Activated naive CD4-positive, alpha-beta T cell treated with anti-CD3 and anti-CD28 coated beads for 36 hours (primary cell): ENCODE measurements around the gene ZSWIM9. TPM values are rescaled to one million over a fixed set of nuclear protein-coding genes. Genes with fewer than 3 reads are reported as not detected.
A peak's percentile ranks its signal among the peaks of the same experiment; 100 is the strongest.
"Not testable (repeated sequence)": the region's sequence is repeated elsewhere in the genome, so short reads cannot be mapped to it uniquely, and the experiment has no call there.

Source experiments
- CTCF ChIA-PET: fragments of 350-600 bp; sonication (Branson Sonifier 250); formaldehyde crosslinking; loops from one replicate; lab custom pipeline; 2021; ENCODE audit warnings: antibody characterized with exemption; lab: Charles Lee
- DNase-seq: peaks from one replicate; pipeline ENCODE4 v3.0.0-alpha.2; 2020
- H3K27ac Mint-ChIP-seq: one replicate; pipeline ENCODE4 v1.8.0; 2021; ENCODE audit warnings: mild to moderate bottlenecking, mixed read lengths
- H3K27me3 Mint-ChIP-seq: one replicate; pipeline ENCODE4 v1.8.0; 2021; ENCODE audit warnings: low read depth, mixed read lengths
- H3K36me3 Mint-ChIP-seq: one replicate; pipeline ENCODE4 v1.8.0; 2021; ENCODE audit warnings: low read depth, mixed read lengths
- H3K4me1 Mint-ChIP-seq: one replicate; pipeline ENCODE4 v1.8.0; 2021; ENCODE audit warnings: low read depth, mixed read lengths
- H3K4me3 Mint-ChIP-seq: one replicate; pipeline ENCODE4 v1.8.0; 2021; ENCODE audit warnings: mild to moderate bottlenecking, moderate library complexity, mixed read lengths
- H3K9me3 Mint-ChIP-seq: one replicate; pipeline ENCODE4 v1.8.0; 2021; ENCODE audit warnings: mixed read lengths
- intact Hi-C: fragments of 100-400 bp; cut with micrococcal nuclease; formaldehyde crosslinking; loops from one replicate; pipeline ENCODE4 v1.15.1; 2023
- total RNA-seq, 2 experiments: library from RNA; stranded (reverse); gene quantifications; one replicate each; pipeline ENCODE4 v1.2.3, GENCODE V29; 2021

The ZSWIM9 gene
- total RNA-seq, 2 experiments from 2014 or later, result 6.1 to 6.7 TPM

- Mint-ChIP-seq H3K27ac (no peak overlapping the region), H3K4me1 (peaks cover 16% of the 10 kb centered on the region), H3K27me3 (no peaks in the 10 kb centered on the region), H3K4me3 (no peak overlapping the region), H3K36me3 (peaks cover 46% of the 10 kb centered on the region), H3K9me3 (no peaks in the 10 kb centered on the region)
- no peak for DNase-seq
- intact Hi-C loops, result no loop called here
- CTCF ChIA-PET, result no interaction called here
Measured at GRCh38 chr19:48237057-48237456, 66.6 kb downstream of the ZSWIM9 start.

DNA sequence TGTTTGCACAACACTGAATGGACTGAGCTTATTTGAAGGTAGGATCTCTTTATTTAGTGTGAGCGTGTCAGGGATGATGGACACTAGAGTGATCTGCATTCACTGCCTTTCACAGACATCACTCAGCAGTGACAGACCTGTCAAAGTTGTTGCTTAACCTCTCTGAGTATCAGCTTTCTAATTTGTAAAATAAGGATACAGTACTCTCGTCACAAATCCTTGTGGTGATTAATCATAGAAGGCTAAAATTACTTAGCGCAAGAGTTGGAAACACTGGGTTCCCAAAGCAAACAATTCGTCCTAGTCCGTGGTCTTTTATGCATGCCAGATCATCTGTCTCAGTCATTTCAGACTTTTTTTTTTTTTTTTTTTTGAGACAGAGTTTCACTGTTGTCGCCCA is 68.6 kb downstream of the ZSWIM9 start:
- intact Hi-C loops, result no loop called here
- Mint-ChIP-seq H3K36me3 (peaks cover 40% of the 10 kb centered on the region), H3K4me1 (peaks cover 18% of the 10 kb centered on the region), H3K27me3 (no peaks in the 10 kb centered on the region), H3K4me3 (no peak overlapping the region), H3K27ac (peak overlapping the region; percentile 65), H3K9me3 (no peaks in the 10 kb centered on the region)
- CTCF ChIA-PET, result interaction anchor here (1.4 kb wide), 1 partner anchor 30 kb away, joined by 3 read pairs; no protein-coding TSS in a partner anchor
- no peak for DNase-seq

DNA sequence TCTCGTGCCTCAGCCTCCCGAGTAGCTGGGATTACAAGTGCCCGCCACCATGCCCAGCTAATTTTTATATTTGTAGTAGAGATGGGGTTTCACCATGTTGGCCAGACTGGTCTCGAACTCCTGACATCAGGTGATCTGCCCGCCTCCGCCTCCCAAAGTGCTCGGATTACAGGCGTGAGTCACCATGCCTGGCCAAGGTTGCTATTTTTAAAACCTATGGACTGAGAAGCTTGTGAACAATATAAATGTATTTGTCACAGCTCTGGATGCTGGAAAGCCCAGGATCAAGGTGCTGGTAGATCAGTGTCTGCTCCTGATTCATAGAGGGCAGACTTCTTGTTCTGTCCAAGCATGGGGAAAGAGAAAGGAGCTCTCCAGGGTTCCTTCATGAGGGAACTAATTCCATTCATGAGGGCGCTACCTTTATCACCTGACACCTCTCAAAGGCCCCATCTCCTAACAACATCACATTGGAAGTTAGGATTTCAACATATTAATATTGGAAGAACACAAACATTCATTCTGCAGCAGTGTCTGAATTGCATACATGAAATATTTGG is 69.2 kb downstream of the ZSWIM9 start:
- DNase-seq, result no peak
- Mint-ChIP-seq H3K9me3 (no peaks in the 10 kb centered on the region), H3K4me3 (no peak overlapping the region), H3K4me1 (peaks cover 23% of the 10 kb centered on the region), H3K36me3 (peaks cover 39% of the 10 kb centered on the region), H3K27ac (no peak overlapping the region), H3K27me3 (no peaks in the 10 kb centered on the region)
- CTCF ChIA-PET, result interaction anchor here (1.4 kb wide), 1 partner anchor 31 kb away, joined by 3 read pairs; no protein-coding TSS in a partner anchor
- intact Hi-C loops, result no loop called here

GRCh38 chr19:48241771-48242170 is 71.3 kb downstream of the ZSWIM9 start:
- DNase-seq, CTCF ChIA-PET, intact Hi-C loops, H3K9me3 Mint-ChIP-seq, H3K4me3 Mint-ChIP-seq, H3K27me3 Mint-ChIP-seq: not testable (repeated sequence)
- Mint-ChIP-seq H3K27ac (peak overlapping the region; percentile 19), H3K36me3 (peaks cover 44% of the 10 kb centered on the region), H3K4me1 (peaks cover 41% of the 10 kb centered on the region)

DNA sequence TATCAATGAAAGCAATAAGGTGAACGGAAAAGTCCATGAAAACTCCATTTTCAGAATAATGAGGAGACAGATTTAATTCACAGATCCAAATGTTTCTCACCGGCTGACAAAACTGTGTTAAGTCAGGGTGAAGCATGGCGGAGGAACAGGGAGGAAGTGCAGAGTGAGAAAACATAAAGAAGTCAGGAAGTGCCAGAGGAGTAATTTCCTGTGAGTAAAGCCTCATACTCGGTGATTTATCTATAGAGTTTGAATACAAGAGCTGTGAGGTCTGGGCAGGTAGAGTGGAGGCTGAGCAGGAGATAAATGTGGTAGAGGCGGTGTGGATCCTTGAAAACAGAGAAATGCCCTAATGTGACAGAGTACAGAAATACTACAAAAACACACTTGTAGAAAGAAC is 73.8 kb downstream of the ZSWIM9 start:
- Mint-ChIP-seq H3K36me3 (peaks cover 52% of the 10 kb centered on the region), H3K9me3 (no peaks in the 10 kb centered on the region), H3K4me1 (peaks cover 52% of the 10 kb centered on the region), H3K4me3 (peak overlapping the region; percentile 70), H3K27me3 (no peaks in the 10 kb centered on the region), H3K27ac (peak overlapping the region; percentile 92)
- peak; percentile 67 for DNase-seq
- CTCF ChIA-PET, result interaction anchor here (0.9 to 2.0 kb wide), 6 partner anchors 10 to 73 kb away, joined by 3 to 6 read pairs (median 4); partner anchors contain the start of gene CARD8
- intact Hi-C loops, result loop anchor here (1.0 kb wide), 2 partner anchors 11 to 16 kb away; partner anchors contain the start of gene CARD8

GRCh38 chr19:48246101-48246500 is 75.6 kb downstream of the ZSWIM9 start:
- no peaks in the 10 kb centered on the region for H3K27me3 Mint-ChIP-seq
- CTCF ChIA-PET, result interaction anchor here (1.2 to 2.0 kb wide), 3 partner anchors 8 to 15 kb away, joined by 3 to 6 read pairs (median 4); no protein-coding TSS in a partner anchor
- DNase-seq, result no peak
- peak overlapping the region; percentile 61 for H3K27ac Mint-ChIP-seq
- no peak overlapping the region for H3K4me3 Mint-ChIP-seq
- peaks cover 42% of the 10 kb centered on the region for H3K36me3 Mint-ChIP-seq
- H3K9me3 Mint-ChIP-seq, result no peaks in the 10 kb centered on the region
- H3K4me1 Mint-ChIP-seq, result peaks cover 62% of the 10 kb centered on the region
- intact Hi-C loops, result no loop called here

DNA sequence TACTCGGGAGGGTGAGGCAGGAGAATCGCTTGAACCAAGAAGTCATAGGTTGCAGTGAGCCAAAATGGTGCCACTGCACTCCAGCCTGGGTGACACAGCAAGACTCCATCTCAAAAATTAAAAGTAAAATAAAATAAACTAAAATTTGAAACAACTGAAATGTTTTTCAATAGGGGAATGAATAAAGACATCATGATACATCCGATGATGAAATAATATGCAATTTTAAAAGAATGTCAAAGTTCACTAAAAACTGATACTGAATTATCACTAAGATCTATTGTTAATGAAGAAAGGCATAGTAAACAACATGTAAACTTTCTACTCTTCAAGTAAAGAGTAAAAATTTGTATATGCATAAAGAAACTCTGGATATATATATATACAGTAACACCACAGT is 76.7 kb downstream of the ZSWIM9 start:
- no peaks in the 10 kb centered on the region for H3K27me3 Mint-ChIP-seq
- H3K4me1 Mint-ChIP-seq, result peaks cover 63% of the 10 kb centered on the region
- H3K9me3 Mint-ChIP-seq, result no peaks in the 10 kb centered on the region
- intact Hi-C loops, result no loop called here
- DNase-seq, result no peak
- H3K36me3 Mint-ChIP-seq, result peaks cover 35% of the 10 kb centered on the region
- no peak overlapping the region for H3K4me3 Mint-ChIP-seq
- peak overlapping the region; percentile 61 for H3K27ac Mint-ChIP-seq
- CTCF ChIA-PET, result interaction anchor here (0.7 to 1.2 kb wide), 2 partner anchors 12 to 44 kb away, joined by 3 read pairs; no protein-coding TSS in a partner anchor

Other genes with a start within 250 kb of the ZSWIM9 start
- not detected for gene BSPH1, start 178.5 kb upstream of the ZSWIM9 start, total RNA-seq
- gene ELSPBP1, start 176.0 kb upstream of the ZSWIM9 start, total RNA-seq, result not detected
- not detected for gene CABP5, start 126.6 kb upstream of the ZSWIM9 start, total RNA-seq
- gene PLA2G4C, start 59.9 kb upstream of the ZSWIM9 start, total RNA-seq, result 1 to 10 TPM; 8.8 to 9.6 TPM
- gene LIG1, start 336 bp upstream of the ZSWIM9 start, total RNA-seq, result 100 to 1,000 TPM; 187 to 195 TPM
- gene CARD8, start 85.2 kb downstream of the ZSWIM9 start, total RNA-seq, result 100 to 1,000 TPM in 1 of 2 experiments, 10 to 100 TPM in 1; 99.8 to 104 TPM
- gene ZNF114, start 99.4 kb downstream of the ZSWIM9 start, total RNA-seq, result not detected
- 100 to 1,000 TPM; 110 to 113 TPM for gene EMP3, start 154.9 kb downstream of the ZSWIM9 start, total RNA-seq
- 10 to 100 TPM; 23.9 to 24.1 TPM for gene TMEM143, start 193.3 kb downstream of the ZSWIM9 start, total RNA-seq
- under 1 TPM; 0.50 to 0.52 TPM for gene SYNGR4, start 193.7 kb downstream of the ZSWIM9 start, total RNA-seq
- gene KDELR1, start 220.9 kb downstream of the ZSWIM9 start, total RNA-seq, result 10 to 100 TPM; 81.5 to 83.8 TPM
- gene GRIN2D, start 223.0 kb downstream of the ZSWIM9 start, total RNA-seq, result under 1 TPM; 0.05 to 0.07 TPM